Suppressor macrophage treated with lipopolysaccharide for 4 hours (primary cell): ENCODE results near the gene PAK1.
"Not testable (repeated sequence)": the region's sequence is repeated elsewhere in the genome, so short reads cannot be mapped to it uniquely, and the experiment has no call there.

Experiments
- DNase-seq: peaks from one replicate; pipeline ENCODE4 v3.0.0-alpha.2; 2020

PAK1 gene

GRCh38 chr11:77400775-77401449 is 73.0 kb downstream of the PAK1 start:
- DNase-seq: no peak

GRCh38 chr11:77400271-77400670 is 73.6 kb downstream of the PAK1 start:
- no peak for DNase-seq

GRCh38 chr11:77397631-77398030 is 76.3 kb downstream of the PAK1 start:
- DNase-seq: no peak

- DNase-seq: no peak
Measured at GRCh38 chr11:77396911-77397310, 77.0 kb downstream of the PAK1 start.

GRCh38 chr11:77396305-77396704 is 77.6 kb downstream of the PAK1 start:
- no peak for DNase-seq

- DNase-seq: no peak
Measured at GRCh38 chr11:77395460-77396173, 78.3 kb downstream of the PAK1 start.

GRCh38 chr11:77392842-77393241 is 81.1 kb downstream of the PAK1 start:
- no peak for DNase-seq

GRCh38 chr11:77387701-77388100 is 86.2 kb downstream of the PAK1 start:
- no peak for DNase-seq

GRCh38 chr11:77386178-77386577 is 87.7 kb downstream of the PAK1 start:
- DNase-seq: no peak

- DNase-seq: not testable (repeated sequence)
Measured at GRCh38 chr11:77385255-77385771, 88.6 kb downstream of the PAK1 start.

- no peak for DNase-seq
Measured at GRCh38 chr11:77384571-77384970, 89.3 kb downstream of the PAK1 start.

- DNase-seq: not testable (repeated sequence)
Measured at GRCh38 chr11:77383349-77383748, 90.5 kb downstream of the PAK1 start.

GRCh38 chr11:77381729-77382665 is 91.9 kb downstream of the PAK1 start:
- DNase-seq: peak; percentile 69

GRCh38 chr11:77379934-77380333 is 94.0 kb downstream of the PAK1 start:
- DNase-seq: no peak

GRCh38 chr11:77379253-77379652 is 94.6 kb downstream of the PAK1 start:
- DNase-seq: no peak

- DNase-seq: peak; percentile 58
Measured at GRCh38 chr11:77377734-77378133, 96.2 kb downstream of the PAK1 start.

- no peak for DNase-seq
Measured at GRCh38 chr11:77375107-77375506, 98.8 kb downstream of the PAK1 start.

GRCh38 chr11:77374611-77375031 is 99.3 kb downstream of the PAK1 start:
- no peak for DNase-seq

- no peak for DNase-seq
Measured at GRCh38 chr11:77374108-77374507, 99.8 kb downstream of the PAK1 start.

- DNase-seq: no peak
Measured at GRCh38 chr11:77372726-77373125, 101.2 kb downstream of the PAK1 start.

GRCh38 chr11:77371646-77372045 is 102.2 kb downstream of the PAK1 start:
- DNase-seq: no peak

- no peak for DNase-seq
Measured at GRCh38 chr11:77370217-77370616, 103.7 kb downstream of the PAK1 start.

GRCh38 chr11:77361184-77361583 is 112.7 kb downstream of the PAK1 start:
- DNase-seq: no peak
